NT2/D1 (cell line): ENCODE data around the gene IRF2BP1.

Experiments
- SUZ12 ChIP-seq: IDR thresholded peaks from 2 replicates; pipeline ENCODE4 v1.6.1; 2011; ENCODE audit not compliant: insufficient read length, insufficient read depth; ENCODE audit errors: extremely low read depth
- YY1 ChIP-seq: IDR thresholded peaks from 2 replicates; pipeline ENCODE4 v1.6.1; 2011; ENCODE audit not compliant: insufficient read length, insufficient read depth
- ZNF274 ChIP-seq: IDR thresholded peaks from 2 replicates; pipeline ENCODE4 v1.6.1; 2011; ENCODE audit warnings: mild to moderate bottlenecking, low read depth, low read length

DNA sequence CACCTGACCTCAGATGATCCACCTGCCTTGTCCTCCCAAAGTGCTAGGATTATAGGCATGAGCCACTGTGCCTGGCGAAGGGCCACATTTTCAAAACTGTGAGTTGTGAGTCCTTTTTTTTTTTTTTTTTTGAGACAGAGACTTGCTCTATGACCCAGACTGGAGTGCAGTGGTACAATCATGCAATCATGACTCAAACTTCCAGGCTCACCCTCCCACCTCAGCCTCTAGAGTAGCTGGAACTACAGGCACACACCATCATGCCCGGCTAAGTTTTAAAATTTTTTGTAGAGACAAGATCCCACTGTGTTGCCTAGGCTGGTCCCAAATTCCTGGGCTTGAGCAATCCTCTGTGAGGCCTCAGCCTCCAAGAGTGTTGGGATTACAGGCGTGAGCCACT is 20.3 kb upstream of the IRF2BP1 start:
- no peak for TF ChIP-seq SUZ12
- no peak for TF ChIP-seq YY1
- no peak for TF ChIP-seq ZNF274
